Mucosa of stomach (tissue), 1 donor: ENCODE results near the gene GRM5.
"Not testable (repeated sequence)": the region's sequence is repeated elsewhere in the genome, so short reads cannot be mapped to it uniquely, and the experiment has no call there.

Experiments used
- H3K27me3 ChIP-seq: one replicate; pipeline ENCODE4 v1.7.0; 2013; ENCODE audit warnings: mild to moderate bottlenecking, low read length; ENCODE audit not compliant: control insufficient read depth, insufficient read depth
- H3K36me3 ChIP-seq: one replicate; pipeline ENCODE4 v1.7.0; 2013; ENCODE audit warnings: low read length; ENCODE audit not compliant: control insufficient read depth, insufficient read depth
- H3K4me1 ChIP-seq: one replicate; pipeline ENCODE4 v1.7.0; 2013; ENCODE audit warnings: mild to moderate bottlenecking, low read length; ENCODE audit not compliant: control insufficient read depth, insufficient read depth
- H3K4me3 ChIP-seq: one replicate; pipeline ENCODE4 v1.7.0; 2013; ENCODE audit warnings: low read length
- H3K9ac ChIP-seq: one replicate; pipeline ENCODE4 v1.7.0; 2013; ENCODE audit warnings: mild to moderate bottlenecking, low read length, moderate library complexity
- H3K9me3 ChIP-seq: one replicate; pipeline ENCODE4 v1.7.0; 2013; ENCODE audit warnings: mild to moderate bottlenecking, low read length, moderate library complexity; ENCODE audit not compliant: control insufficient read depth
- donor health status: Pancreatic carcinoma.

The GRM5 gene

GRCh38 chr11:88458047-88458446 is 607.7 kb downstream of the GRM5 start:
- not testable (repeated sequence) for H3K9me3 ChIP-seq, H3K4me3 ChIP-seq, H3K27me3 ChIP-seq, H3K4me1 ChIP-seq, H3K9ac ChIP-seq, H3K36me3 ChIP-seq

DNA sequence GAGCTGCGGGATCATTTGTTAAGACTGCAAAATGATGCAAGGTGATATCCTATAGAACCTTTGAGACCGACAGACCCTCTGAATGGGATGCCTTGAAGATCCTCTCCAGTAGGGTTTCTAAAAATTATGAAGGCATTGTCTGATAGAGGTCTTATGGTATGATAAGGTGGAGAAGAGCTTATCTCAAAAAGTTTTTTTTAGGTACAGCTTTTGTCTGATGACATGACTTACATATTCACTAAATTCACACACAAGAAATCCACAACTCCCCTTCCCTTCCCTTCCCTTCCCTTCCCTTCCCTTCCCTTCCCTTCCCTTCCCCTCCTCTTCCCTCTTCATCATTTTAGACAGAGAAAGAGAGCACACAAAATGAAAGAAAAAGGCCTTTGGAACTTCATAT is 609.8 kb downstream of the GRM5 start:
- H3K36me3 ChIP-seq: no peaks in the 10 kb centered on the region
- H3K4me3 ChIP-seq: no peak overlapping the region
- no peaks in the 10 kb centered on the region for H3K27me3 ChIP-seq
- H3K9me3 ChIP-seq: no peaks in the 10 kb centered on the region
- H3K4me1 ChIP-seq: no peaks in the 10 kb centered on the region
- H3K9ac ChIP-seq: no peak overlapping the region

GRCh38 chr11:88454881-88455280 is 610.9 kb downstream of the GRM5 start:
- H3K36me3 ChIP-seq: no peaks in the 10 kb centered on the region
- no peaks in the 10 kb centered on the region for H3K4me1 ChIP-seq
- no peak overlapping the region for H3K9ac ChIP-seq
- H3K4me3 ChIP-seq: no peak overlapping the region
- no peaks in the 10 kb centered on the region for H3K9me3 ChIP-seq
- H3K27me3 ChIP-seq: no peaks in the 10 kb centered on the region
